ENCODE measurements around the gene CEP70. TPM values are rescaled to one million over a fixed set of nuclear protein-coding genes. Genes with fewer than 3 reads are reported as not detected.

Gene CEP70
- total RNA-seq: 10 to 100 TPM; 15.9 to 19.5 TPM

- H3K36me3 Mint-ChIP-seq (ENCODE audit: low read depth): peaks cover 7% of the 10 kb centered on the region
- DNase-seq: peak; percentile 93
- H3K9me3 Mint-ChIP-seq (ENCODE audit: insufficient read depth): no peaks in the 10 kb centered on the region
- H3K27me3 Mint-ChIP-seq (ENCODE audit: low read depth): no peaks in the 10 kb centered on the region
- CTCF ChIA-PET: interaction anchor here (0.5 to 6.0 kb wide), 40 partner anchors 9 to 827 kb away, joined by 3 to 137 read pairs (median 5); partner anchors contain the start of genes ESYT3 and FAIM
- peaks cover 12% of the 10 kb centered on the region for H3K4me1 Mint-ChIP-seq (ENCODE audit: low read depth)
- peak; percentile 96 for ATAC-seq
- POLR2A ChIA-PET: interaction anchor here (0.8 to 3.3 kb wide), 9 partner anchors 11 to 321 kb away, joined by 3 to 20 read pairs (median 7); partner anchors contain the start of gene FAIM
- H3K4me3 Mint-ChIP-seq: peak within 1 kb of the TSS; percentile 86
- peak within 1 kb of the TSS; percentile 87 for H3K27ac Mint-ChIP-seq
Observed at GRCh38 chr3:138594150-138594934, at the start of gene CEP70. Gene CEP70, minus strand, starts transcription at chr3:138594260. Its CDS starts 21,333 bp downstream, at chr3:138572927.

GRCh38 chr3:138642927-138643253 lies 48.8 kb upstream of the CEP70 start:
- Mint-ChIP-seq H3K27me3 (ENCODE audit: low read depth) (no peaks in the 10 kb centered on the region), H3K9me3 (ENCODE audit: insufficient read depth) (peaks cover 20% of the 10 kb centered on the region), H3K36me3 (ENCODE audit: low read depth) (peaks cover 5% of the 10 kb centered on the region), H3K4me1 (ENCODE audit: low read depth) (no peaks in the 10 kb centered on the region), H3K27ac (no peak overlapping the region), H3K4me3 (no peak overlapping the region)
- no peak for DNase-seq
- ChIA-PET CTCF (no interaction called here), POLR2A (no interaction called here)
- no peak for ATAC-seq

GRCh38 chr3:138642226-138642926 lies 48.3 kb upstream of the CEP70 start:
- ATAC-seq (no peak), DNase-seq (no peak)
- no peak overlapping the region for H3K4me3 Mint-ChIP-seq
- peaks cover 5% of the 10 kb centered on the region for H3K36me3 Mint-ChIP-seq (ENCODE audit: low read depth)
- peaks cover 21% of the 10 kb centered on the region for H3K9me3 Mint-ChIP-seq (ENCODE audit: insufficient read depth)
- POLR2A ChIA-PET: no interaction called here
- CTCF ChIA-PET: interaction anchor here (0.9 to 1.6 kb wide), 2 partner anchors 11 to 281 kb away, joined by 3 to 4 read pairs; no protein-coding TSS in a partner anchor
- H3K27me3 Mint-ChIP-seq (ENCODE audit: low read depth): no peaks in the 10 kb centered on the region
- no peak overlapping the region for H3K27ac Mint-ChIP-seq
- H3K4me1 Mint-ChIP-seq (ENCODE audit: low read depth): no peaks in the 10 kb centered on the region

DNA sequence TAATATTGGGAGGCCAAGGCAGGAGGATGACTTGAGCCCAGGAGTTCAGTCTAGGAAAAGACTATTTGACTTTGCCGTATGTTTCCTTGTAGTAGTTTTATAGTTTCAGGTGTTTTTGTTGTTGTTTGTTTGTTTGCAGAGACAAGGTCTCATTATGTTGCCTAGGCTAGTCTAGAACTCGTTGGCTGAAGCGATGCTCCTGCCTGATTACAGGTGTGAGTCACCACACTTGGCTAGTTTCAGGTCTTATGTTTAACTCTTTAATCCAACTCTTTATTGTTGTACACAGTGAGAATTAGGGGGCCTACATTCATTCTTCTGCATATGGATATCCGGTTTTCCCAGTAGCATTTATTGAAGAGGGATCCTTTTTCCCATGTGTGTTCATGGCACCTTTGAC lies 46.5 kb upstream of the CEP70 start:
- ChIA-PET CTCF (no interaction called here), POLR2A (no interaction called here)
- Mint-ChIP-seq H3K27me3 (ENCODE audit: low read depth) (no peaks in the 10 kb centered on the region), H3K36me3 (ENCODE audit: low read depth) (no peaks in the 10 kb centered on the region), H3K27ac (no peak overlapping the region), H3K9me3 (ENCODE audit: insufficient read depth) (peaks cover 12% of the 10 kb centered on the region), H3K4me1 (ENCODE audit: low read depth) (no peaks in the 10 kb centered on the region), H3K4me3 (no peak overlapping the region)
- ATAC-seq (no peak), DNase-seq (no peak)

- ATAC-seq (no peak), DNase-seq (no peak)
- H3K9me3 Mint-ChIP-seq (ENCODE audit: insufficient read depth): peaks cover 8% of the 10 kb centered on the region
- no peaks in the 10 kb centered on the region for H3K27me3 Mint-ChIP-seq (ENCODE audit: low read depth)
- H3K36me3 Mint-ChIP-seq (ENCODE audit: low read depth): no peaks in the 10 kb centered on the region
- no peaks in the 10 kb centered on the region for H3K4me1 Mint-ChIP-seq (ENCODE audit: low read depth)
- POLR2A ChIA-PET: no interaction called here
- CTCF ChIA-PET: no interaction called here
- no peak overlapping the region for H3K4me3 Mint-ChIP-seq
- no peak overlapping the region for H3K27ac Mint-ChIP-seq
Observed at GRCh38 chr3:138638641-138639040, 44.6 kb upstream of the CEP70 start.

- Mint-ChIP-seq H3K9me3 (ENCODE audit: insufficient read depth) (no peaks in the 10 kb centered on the region), H3K4me1 (ENCODE audit: low read depth) (no peaks in the 10 kb centered on the region), H3K36me3 (ENCODE audit: low read depth) (no peaks in the 10 kb centered on the region), H3K4me3 (no peak overlapping the region), H3K27ac (no peak overlapping the region), H3K27me3 (ENCODE audit: low read depth) (no peaks in the 10 kb centered on the region)
- ChIA-PET CTCF (no interaction called here), POLR2A (no interaction called here)
- ATAC-seq (no peak), DNase-seq (no peak)
Observed at GRCh38 chr3:138629526-138629925, 35.5 kb upstream of the CEP70 start.

GRCh38 chr3:138625707-138626365 lies 31.8 kb upstream of the CEP70 start:
- peaks cover 4% of the 10 kb centered on the region for H3K4me1 Mint-ChIP-seq (ENCODE audit: low read depth)
- H3K27me3 Mint-ChIP-seq (ENCODE audit: low read depth): no peaks in the 10 kb centered on the region
- no peak overlapping the region for H3K4me3 Mint-ChIP-seq
- DNase-seq (no peak), ATAC-seq (no peak)
- H3K27ac Mint-ChIP-seq: no peak overlapping the region
- POLR2A ChIA-PET: no interaction called here
- no peaks in the 10 kb centered on the region for H3K36me3 Mint-ChIP-seq (ENCODE audit: low read depth)
- CTCF ChIA-PET: interaction anchor here (1.0 to 2.0 kb wide), 3 partner anchors 28 to 290 kb away, joined by 3 to 10 read pairs (median 8); partner anchors contain the start of gene CEP70
- H3K9me3 Mint-ChIP-seq (ENCODE audit: insufficient read depth): no peaks in the 10 kb centered on the region

DNA sequence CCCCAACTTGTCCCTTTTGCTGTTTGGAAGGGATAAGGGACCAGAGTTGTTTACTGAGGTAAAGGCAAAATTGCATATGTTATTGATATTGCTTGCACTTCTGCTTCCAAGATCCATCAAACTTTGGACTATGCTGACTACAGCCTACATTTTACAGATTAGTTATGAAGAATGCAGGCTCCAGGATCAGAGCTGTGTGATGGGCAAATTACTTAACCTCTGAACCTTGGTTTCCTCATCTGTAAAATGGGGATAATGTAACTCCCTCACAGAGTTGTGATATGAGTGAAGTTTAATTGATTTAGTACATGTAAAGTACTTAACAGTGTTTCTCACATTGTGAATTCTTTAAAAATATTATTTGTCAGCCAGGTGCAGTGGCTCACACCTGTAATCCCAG lies 30.5 kb upstream of the CEP70 start:
- ChIA-PET CTCF (interaction anchor here (1.3 to 1.7 kb wide), 3 partner anchors 145 to 299 kb away, joined by 3 to 5 read pairs (median 3); no protein-coding TSS in a partner anchor), POLR2A (no interaction called here)
- DNase-seq: no peak
- no peak for ATAC-seq
- Mint-ChIP-seq H3K36me3 (ENCODE audit: low read depth) (no peaks in the 10 kb centered on the region), H3K4me3 (no peak overlapping the region), H3K9me3 (ENCODE audit: insufficient read depth) (no peaks in the 10 kb centered on the region), H3K4me1 (ENCODE audit: low read depth) (peaks cover 4% of the 10 kb centered on the region), H3K27me3 (ENCODE audit: low read depth) (no peaks in the 10 kb centered on the region), H3K27ac (no peak overlapping the region)

DNA sequence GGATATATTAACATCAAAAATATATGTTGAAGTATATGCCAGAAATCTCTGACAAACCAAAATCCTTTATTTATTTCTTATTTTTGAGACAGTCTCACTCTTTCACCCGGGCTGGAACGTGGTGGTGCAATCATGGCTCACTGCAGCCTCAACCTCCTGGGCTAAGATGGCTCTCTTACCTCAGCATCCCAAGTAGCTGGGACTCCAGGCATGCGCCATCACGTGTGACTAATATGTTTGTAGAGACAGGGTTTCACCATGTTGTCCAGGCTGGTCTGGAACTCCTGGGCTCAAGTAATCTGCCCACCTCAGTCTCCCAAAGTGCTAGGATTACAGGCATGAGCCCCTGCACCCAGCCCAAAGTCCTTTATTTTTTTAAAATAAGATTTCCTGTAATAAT lies 26.4 kb upstream of the CEP70 start:
- no peak for DNase-seq
- ChIA-PET CTCF (no interaction called here), POLR2A (no interaction called here)
- H3K4me1 Mint-ChIP-seq (ENCODE audit: low read depth): peaks cover 4% of the 10 kb centered on the region
- no peak for ATAC-seq
- peaks cover 3% of the 10 kb centered on the region for H3K27me3 Mint-ChIP-seq (ENCODE audit: low read depth)
- no peak overlapping the region for H3K4me3 Mint-ChIP-seq
- no peaks in the 10 kb centered on the region for H3K9me3 Mint-ChIP-seq (ENCODE audit: insufficient read depth)
- no peaks in the 10 kb centered on the region for H3K36me3 Mint-ChIP-seq (ENCODE audit: low read depth)
- no peak overlapping the region for H3K27ac Mint-ChIP-seq

DNA sequence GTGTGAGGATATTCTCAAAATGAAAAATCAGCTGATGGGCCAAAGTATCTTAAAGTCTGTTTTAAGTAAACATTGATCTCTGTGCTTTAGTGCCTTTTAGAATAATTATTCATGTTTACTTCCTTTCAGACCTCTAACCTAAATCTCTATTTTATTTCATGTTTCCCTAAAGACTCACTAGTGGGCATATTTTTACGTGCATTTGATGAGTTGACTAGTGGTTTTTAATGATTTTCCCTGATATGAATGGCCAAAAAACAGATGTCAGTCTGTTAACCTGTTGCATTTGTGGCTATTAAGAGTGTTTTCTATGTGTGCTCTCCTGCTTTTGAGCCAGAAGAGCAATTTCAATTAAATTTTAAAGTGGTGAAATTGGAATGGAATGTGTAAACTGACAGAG lies 21.4 kb upstream of the CEP70 start:
- no peak overlapping the region for H3K27ac Mint-ChIP-seq
- peaks cover 3% of the 10 kb centered on the region for H3K4me1 Mint-ChIP-seq (ENCODE audit: low read depth)
- H3K9me3 Mint-ChIP-seq (ENCODE audit: insufficient read depth): no peaks in the 10 kb centered on the region
- H3K4me3 Mint-ChIP-seq: no peak overlapping the region
- ATAC-seq (no peak), DNase-seq (no peak)
- POLR2A ChIA-PET: no interaction called here
- H3K36me3 Mint-ChIP-seq (ENCODE audit: low read depth): no peaks in the 10 kb centered on the region
- CTCF ChIA-PET: interaction anchor here (1.2 kb wide), 1 partner anchor 136 kb away, joined by 3 read pairs; no protein-coding TSS in a partner anchor
- peaks cover 3% of the 10 kb centered on the region for H3K27me3 Mint-ChIP-seq (ENCODE audit: low read depth)

- no peak for ATAC-seq
- Mint-ChIP-seq H3K4me1 (ENCODE audit: low read depth) (peaks cover 16% of the 10 kb centered on the region), H3K27me3 (ENCODE audit: low read depth) (no peaks in the 10 kb centered on the region), H3K36me3 (ENCODE audit: low read depth) (peaks cover 4% of the 10 kb centered on the region), H3K9me3 (ENCODE audit: insufficient read depth) (no peaks in the 10 kb centered on the region), H3K4me3 (peak overlapping the region; percentile 74), H3K27ac (peak overlapping the region; percentile 88)
- ChIA-PET CTCF (interaction anchor here (1.1 to 6.0 kb wide), 3 partner anchors 15 to 306 kb away, joined by 3 to 36 read pairs (median 14); partner anchors contain the start of gene CEP70), POLR2A (interaction anchor here (0.6 to 3.1 kb wide), 3 partner anchors 16 to 32 kb away, joined by 4 to 20 read pairs (median 7); partner anchors contain the start of gene CEP70)
- no peak for DNase-seq
Observed at GRCh38 chr3:138609898-138610266, 15.8 kb upstream of the CEP70 start.
